Ovary (tissue), 3 donors: ENCODE results near the gene GGT6.

Experiments
- CTCF ChIP-seq, 3 donors: fragments of 450-650 bp in 2 of 3; fragments of 200-600 bp in 1 of 3; IDR thresholded peaks; one replicate each; pipeline versions ENCODE4 v1.5.1 to v1.8.0; 2016 to 2022; ENCODE audit warnings: antibody characterized with exemption in 3 of 3, mild to moderate bottlenecking in 1 of 3
- EP300 ChIP-seq: sonication (generic); formaldehyde crosslinking; IDR thresholded peaks from one replicate; pipeline ENCODE4 v1.6.1; 2017; ENCODE audit warnings: antibody characterized with exemption
- POLR2A ChIP-seq: fragments of 450-650 bp; IDR thresholded peaks from one replicate; pipeline ENCODE4 v1.6.1; 2017; ENCODE audit warnings: antibody characterized with exemption, mild to moderate bottlenecking, moderate library complexity
- donor health status: DM: no; HTN: no; CAD: no.

DNA sequence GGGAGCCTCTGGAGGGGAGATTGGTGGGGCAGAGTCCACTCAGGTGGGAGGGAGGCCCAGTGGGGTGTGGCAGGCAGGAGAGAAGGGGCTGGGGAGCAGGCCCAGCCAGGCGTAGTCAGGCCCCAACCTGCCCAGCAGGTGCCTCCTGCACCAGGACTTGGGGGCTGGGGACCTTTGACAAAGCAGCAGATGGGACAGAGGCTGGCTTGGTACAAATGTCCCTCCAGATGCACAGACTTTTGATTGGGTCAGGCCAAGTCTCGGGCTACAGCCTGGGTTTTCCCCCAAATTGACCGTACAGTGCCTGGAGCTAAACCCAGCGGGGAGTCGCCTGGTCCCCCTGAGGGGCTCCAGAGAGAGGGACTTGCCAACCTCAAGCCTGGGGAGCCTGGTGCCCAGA is 411 bp downstream of the GGT6 start:
- TF ChIP-seq CTCF (IDR thresholded peaks at IDR 0.05) (no peak), POLR2A (no peak), EP300 (no peak)
